H1 (cell line): ENCODE measurements around the gene SRRM4. TPM values are rescaled to one million over a fixed set of nuclear protein-coding genes. Genes with fewer than 3 reads are reported as not detected.

Source experiments
- CTCF ChIA-PET: fragments of 300-600 bp; sonication (Branson Sonifier 250); formaldehyde crosslinking; loops from one replicate; lab custom pipeline; 2021; ENCODE audit not compliant: partially characterized antibody; lab: Charles Lee
- POLR2A ChIA-PET: fragments of 300-600 bp; sonication (Branson Sonifier 250); formaldehyde crosslinking; loops from one replicate; lab custom pipeline; 2021; ENCODE audit warnings: inconsistent platforms; ENCODE audit not compliant: partially characterized antibody; lab: Charles Lee
- DNase-seq, 2 experiments: peaks; one replicate each; pipeline versions ENCODE4 v3.0.0 to v3.0.0-alpha.2; 2010 to 2022; ENCODE audit warnings: low spot score in 2 of 2, low read depth in 1 of 2, mixed read lengths in 1 of 2
- FAIRE-seq: peaks from 2 replicates; lab custom pipeline; 2011; peaks lifted over from hg19 to GRCh38; lab: Jason Lieb, UNC
- H2AFZ ChIP-seq: 2 replicates; pipeline ENCODE4 v1.8.1; 2012; ENCODE audit warnings: low read length, inconsistent platforms
- H2AK5ac ChIP-seq: 2 replicates; pipeline ENCODE4 v1.6.1; 2013; ENCODE audit warnings: low read depth, low read length
- H2BK120ac ChIP-seq: replicated peaks from 2 replicates; pipeline ENCODE3; 2013; ENCODE audit warnings: low read depth, low read length, inconsistent platforms
- H2BK12ac ChIP-seq: 2 replicates; pipeline ENCODE4 v1.6.1; 2013; ENCODE audit warnings: low read depth, low read length
- H2BK15ac ChIP-seq: 2 replicates; pipeline ENCODE4 v1.6.1; 2013; ENCODE audit warnings: low read length
- H2BK20ac ChIP-seq: 2 replicates; pipeline ENCODE4 v1.6.1; 2013; ENCODE audit warnings: low read length
- H2BK5ac ChIP-seq: 2 replicates; pipeline ENCODE4 v1.6.1; 2013; ENCODE audit warnings: low read depth, low read length
- H3K14ac ChIP-seq: 2 replicates; pipeline ENCODE4 v1.6.1; 2013; ENCODE audit warnings: inconsistent platforms; ENCODE audit not compliant: insufficient read length
- H3K18ac ChIP-seq: 2 replicates; pipeline ENCODE4 v1.6.1; 2013; ENCODE audit warnings: low read length; ENCODE audit errors: extremely low read depth
- H3K23ac ChIP-seq: 2 replicates; pipeline ENCODE4 v1.6.1; 2013; ENCODE audit warnings: inconsistent platforms; ENCODE audit not compliant: insufficient read length
- H3K23me2 ChIP-seq: 2 replicates; pipeline ENCODE4 v1.6.1; 2013; ENCODE audit warnings: low read depth, low read length
- H3K27ac ChIP-seq: 2 replicates; pipeline ENCODE4 v1.6.1; 2011; ENCODE audit warnings: low read depth, low read length, inconsistent platforms
- H3K27me3 ChIP-seq, 4 experiments: replicated peaks in 1 of 4; 1 replicate in 1 of 4; 2 replicates in 3 of 4; pipeline versions ENCODE4 v1.6.1 to v1.8.1; 2011 to 2013; ENCODE audit warnings: low read length in 3 of 4, mild to moderate bottlenecking in 3 of 4, inconsistent platforms in 2 of 4, mixed read lengths in 2 of 4, moderate library complexity in 1 of 4; ENCODE audit not compliant: control insufficient read depth in 3 of 4, insufficient read depth in 3 of 4; ENCODE audit errors: extremely low read depth in 1 of 4
- H3K36me3 ChIP-seq, 4 experiments: 2 replicates each; pipeline versions ENCODE4 v1.6.1 to v1.8.1; 2011 to 2013; ENCODE audit warnings: mild to moderate bottlenecking in 4 of 4, low read length in 3 of 4, moderate library complexity in 2 of 4, control low read depth in 1 of 4, inconsistent platforms in 1 of 4; ENCODE audit not compliant: insufficient read depth in 4 of 4, control insufficient read depth in 2 of 4
- H3K4ac ChIP-seq: replicated peaks from 2 replicates; pipeline ENCODE3; 2013; ENCODE audit warnings: low read length, low read depth, mixed read lengths, inconsistent platforms; ENCODE audit not compliant: insufficient read length
- H3K4me1 ChIP-seq, 4 experiments: replicated peaks in 1 of 4; 1 replicate in 1 of 4; 2 replicates in 3 of 4; pipeline versions ENCODE4 v1.6.1 to v1.8.1; 2011 to 2013; ENCODE audit warnings: low read length in 3 of 4, inconsistent platforms in 2 of 4, mixed read lengths in 1 of 4; ENCODE audit not compliant: insufficient read depth in 4 of 4, control insufficient read depth in 3 of 4
- H3K4me2 ChIP-seq, 2 experiments: 2 replicates each; pipeline versions ENCODE4 v1.6.1 to v1.8.1; 2011 to 2013; ENCODE audit warnings: low read depth in 2 of 2, low read length in 2 of 2, control low read depth in 1 of 2, inconsistent platforms in 1 of 2, mild to moderate bottlenecking in 1 of 2; ENCODE audit not compliant: insufficient read depth in 1 of 2
- H3K4me3 ChIP-seq, 4 experiments: fragments of 200-600, 300-600 bp in 1 of 4; sonication (generic), shearing (Covaris generic), sonication (Bioruptor Twin) in 1 of 4; 2 replicates each; pipeline versions ENCODE4 v1.5.1 to v1.8.1; 2011 to 2016; ENCODE audit warnings: low read length in 4 of 4, low read depth in 3 of 4, control low read depth in 2 of 4, inconsistent platforms in 2 of 4, mild to moderate bottlenecking in 2 of 4, mixed read lengths in 1 of 4, moderate library complexity in 1 of 4; ENCODE audit not compliant: insufficient read depth in 2 of 4; ENCODE audit errors: extremely low read depth in 1 of 4
- H3K56ac ChIP-seq: replicated peaks from 2 replicates; pipeline ENCODE3; 2013; ENCODE audit warnings: low read depth, mild to moderate bottlenecking, mixed read lengths, low read length, inconsistent platforms; ENCODE audit not compliant: insufficient read length
- H3K79me1 ChIP-seq: 2 replicates; pipeline ENCODE4 v1.6.1; 2013; ENCODE audit warnings: low read depth, low read length, control low read depth
- H3K79me2 ChIP-seq, 2 experiments: 2 replicates each; pipeline versions ENCODE4 v1.6.1 to v1.8.1; 2012 to 2013; ENCODE audit warnings: low read length in 2 of 2, mild to moderate bottlenecking in 2 of 2, inconsistent platforms in 1 of 2; ENCODE audit not compliant: insufficient read depth in 2 of 2, control insufficient read depth in 1 of 2
- H3K9ac ChIP-seq, 4 experiments: replicated peaks in 1 of 4; 1 replicate in 1 of 4; 2 replicates in 3 of 4; pipeline versions ENCODE4 v1.6.1 to v1.8.1; 2011 to 2013; ENCODE audit warnings: low read depth in 3 of 4, low read length in 3 of 4, control low read depth in 2 of 4, mild to moderate bottlenecking in 2 of 4, moderate library complexity in 2 of 4, inconsistent platforms in 1 of 4; ENCODE audit errors: extremely low read depth in 1 of 4
- H3K9me3 ChIP-seq, 2 experiments: 2 replicates each; pipeline versions ENCODE4 v1.6.1 to v1.8.1; 2012 to 2013; ENCODE audit warnings: mild to moderate bottlenecking in 2 of 2, moderate library complexity in 2 of 2, control low read depth in 1 of 2, inconsistent platforms in 1 of 2, low read depth in 1 of 2, low read length in 1 of 2, mixed read lengths in 1 of 2; ENCODE audit not compliant: insufficient read depth in 2 of 2
- H4K20me1 ChIP-seq, 2 experiments: replicated peaks in 1 of 2; 2 replicates each; pipeline versions ENCODE3 to v1.8.1; 2011 to 2013; ENCODE audit warnings: inconsistent platforms in 2 of 2, low read length in 2 of 2, mild to moderate bottlenecking in 1 of 2; ENCODE audit not compliant: insufficient read depth in 2 of 2, control insufficient read depth in 1 of 2
- H4K5ac ChIP-seq: 2 replicates; pipeline ENCODE4 v1.6.1; 2013; ENCODE audit warnings: low read length, low read depth, mixed read lengths, inconsistent platforms; ENCODE audit not compliant: insufficient read length
- H4K8ac ChIP-seq: 2 replicates; pipeline ENCODE4 v1.8.0; 2013; ENCODE audit warnings: mild to moderate bottlenecking, moderate library complexity, low read length, inconsistent platforms; ENCODE audit not compliant: insufficient read depth; ENCODE audit errors: extremely low read depth
- H4K91ac ChIP-seq: replicated peaks from 2 replicates; pipeline ENCODE3; 2013; ENCODE audit warnings: low read length, mixed read lengths, inconsistent platforms; ENCODE audit not compliant: insufficient read length
- BACH1 ChIP-seq: IDR thresholded peaks from 2 replicates; pipeline ENCODE4 v1.6.1; 2012; ENCODE audit warnings: low read length, improper control_type of control experiment
- KDM5A ChIP-seq: fragments of 200-600 bp; IDR thresholded peaks from 2 replicates; pipeline ENCODE4 v1.7.1; 2012; ENCODE audit warnings: mild to moderate bottlenecking, low read length, inconsistent platforms, mixed read lengths
- SP1 ChIP-seq: IDR thresholded peaks from 2 replicates; pipeline ENCODE4 v1.6.1; 2011; ENCODE audit warnings: low read depth, low read length
- TEAD4 ChIP-seq: IDR thresholded peaks from 2 replicates; pipeline ENCODE4 v1.6.1; 2012; ENCODE audit warnings: low read depth, low read length, inconsistent platforms, mixed read lengths
- WGBS, 2 experiments: shearing (Covaris generic) in 1 of 2; methylation state at CpG; one replicate each; pipeline versions ENCODE4 v1.1.6 to v1.1.7; 2013 to 2015; ENCODE audit warnings: low lambda C conversion rate in 2 of 2, mixed read lengths in 2 of 2, inconsistent platforms in 1 of 2, low coverage in 1 of 2, missing lambda C conversion rate in 1 of 2; ENCODE audit not compliant: insufficient replicate concordance in 2 of 2, insufficient coverage in 1 of 2, insufficient read length in 1 of 2; ENCODE audit errors: extremely low coverage in 1 of 2, missing lambda C conversion rate in 1 of 2; 5-methylcytosine and 5-hydroxymethylcytosine counted together
- polyA plus RNA-seq, 7 experiments: library from polyadenylated mRNA; depleted of rRNA in 3 of 7; stranded (reverse) in 5 of 7; unstranded in 2 of 7; fragments of >200 nt in 5 of 7; fragments of 200-250 nt in 2 of 7; gene quantifications; 1 replicate in 5 of 7; 2 replicates in 1 of 7; 4 replicates in 1 of 7; pipeline versions ENCODE4 v1.2.1 to v1.2.3, GENCODE V29; 2011 to 2013; ENCODE audit warnings: missing spikeins in 2 of 7, mixed read lengths in 2 of 7
- total RNA-seq: library from RNA; stranded (reverse); fragmentation: NEBNext Ultra II Directional; extraction: Animal tissue kit (Norgen Biotek cat#: 25700); gene quantifications from 2 replicates; pipeline ENCODE4 v1.2.1, GENCODE V29; 2021

SRRM4 gene
- total and polyA plus RNA-seq, 2 of the 8 experiments (the other 6 are each of a cell fraction or from before 2014, with no cell fraction given) = 0.53 to 1.1 TPM

- no peak overlapping the region for H4K8ac ChIP-seq
- H3K23ac ChIP-seq = no peak overlapping the region
- no peaks in the 10 kb centered on the region for H3K36me3 ChIP-seq
- no peak overlapping the region for H2BK12ac ChIP-seq
- H3K56ac ChIP-seq = no peak overlapping the region
- H3K79me2 ChIP-seq = no peaks in the 10 kb centered on the region
- DNase-seq (no peak), FAIRE-seq (peak; percentile 78)
- no peaks in the 10 kb centered on the region for H3K27me3 ChIP-seq
- H3K4me3 ChIP-seq = no peak overlapping the region
- H4K5ac ChIP-seq = no peak overlapping the region
- H4K20me1 ChIP-seq = no peaks in the 10 kb centered on the region
- peak overlapping the region; percentile 43; the same call in 1 of the 2 replicates for H3K18ac ChIP-seq
- H3K4ac ChIP-seq = no peak overlapping the region
- H3K9ac ChIP-seq = no peak overlapping the region
- no peak overlapping the region for H3K27ac ChIP-seq
- H3K4me2 ChIP-seq = peak overlapping the region in 1 of 2 experiments; percentile 23; a peak in 2 of 4 replicates
- H3K23me2 ChIP-seq = no peaks in the 10 kb centered on the region; the same call in 1 of the 2 replicates
- H2BK120ac ChIP-seq = no peak overlapping the region
- no peak overlapping the region for H2AFZ ChIP-seq
- peaks cover 7 to 22% (median 17%) of the 10 kb centered on the region in 4 experiments for H3K4me1 ChIP-seq
- H3K14ac ChIP-seq = no peak overlapping the region
- 65% methylated on average over 3 of the region's 3 CpGs; no CpG with 5 or more reads in 1 of the 2 experiments for WGBS, 2 experiments
- POLR2A ChIA-PET = no interaction called here
- H2AK5ac ChIP-seq = no peak overlapping the region
- no peak overlapping the region for H2BK20ac ChIP-seq
- TF ChIP-seq KDM5A (no peak), BACH1 (peak; percentile 56), SP1 (0 out of 2 replicates have a peak, but pooled peaks have one; percentile 45), TEAD4 (0 out of 2 replicates have a peak, but pooled peaks have one; percentile 56)
- CTCF ChIA-PET = interaction anchor here (0.7 to 2.9 kb wide), 5 partner anchors 9 to 401 kb away, joined by 3 to 16 read pairs (median 3); no protein-coding TSS in a partner anchor
- H3K79me1 ChIP-seq = no peaks in the 10 kb centered on the region
- H4K91ac ChIP-seq = no peak overlapping the region
- H3K9me3 ChIP-seq = no peaks in the 10 kb centered on the region
- H2BK15ac ChIP-seq = no peak overlapping the region
- H2BK5ac ChIP-seq = no peak overlapping the region
These were observed 30.8 kb downstream of the SRRM4 start for GRCh38 chr12:119012179-119012578.
